Panc1 (cell line): Measurements from ENCODE around the gene MAP2.

ENCODE experiments used
- TF ChIP-seq, protein P1 (sequence below): fragments of 450-650 bp; IDR thresholded peaks from 2 replicates; pipeline ENCODE4 v1.5.1; 2017; ENCODE audit warnings: mild to moderate bottlenecking
- TF ChIP-seq, protein P2 (sequence below), 2 experiments: IDR thresholded peaks; 2 replicates each; pipeline ENCODE4 v1.6.1; 2011 to 2012; ENCODE audit warnings: low read depth in 2 of 2, control low read depth in 1 of 2, low read length in 1 of 2, mild to moderate bottlenecking in 1 of 2, moderate library complexity in 1 of 2; ENCODE audit not compliant: insufficient read depth in 1 of 2

DNA sequence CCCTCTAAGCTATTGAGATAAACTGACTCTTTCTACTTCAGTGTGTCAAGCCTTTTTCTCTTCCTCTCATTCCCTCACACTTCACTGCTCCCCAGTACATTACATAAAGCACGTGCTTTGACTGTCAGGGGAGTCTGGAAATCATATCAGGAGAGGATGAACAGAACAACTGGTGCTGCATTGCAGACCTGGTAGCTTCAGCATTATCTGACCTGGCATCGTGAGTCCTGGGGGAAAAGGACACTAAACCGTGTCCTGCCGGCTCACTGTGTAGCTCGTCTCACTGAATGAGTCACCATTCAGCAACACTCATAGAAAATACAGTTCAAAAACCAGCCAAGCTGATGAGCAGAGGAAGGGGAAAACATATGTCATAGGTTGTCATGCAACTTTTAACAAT, 239.3 kb downstream of the MAP2 start:
- TF ChIP-seq, protein P1, sequence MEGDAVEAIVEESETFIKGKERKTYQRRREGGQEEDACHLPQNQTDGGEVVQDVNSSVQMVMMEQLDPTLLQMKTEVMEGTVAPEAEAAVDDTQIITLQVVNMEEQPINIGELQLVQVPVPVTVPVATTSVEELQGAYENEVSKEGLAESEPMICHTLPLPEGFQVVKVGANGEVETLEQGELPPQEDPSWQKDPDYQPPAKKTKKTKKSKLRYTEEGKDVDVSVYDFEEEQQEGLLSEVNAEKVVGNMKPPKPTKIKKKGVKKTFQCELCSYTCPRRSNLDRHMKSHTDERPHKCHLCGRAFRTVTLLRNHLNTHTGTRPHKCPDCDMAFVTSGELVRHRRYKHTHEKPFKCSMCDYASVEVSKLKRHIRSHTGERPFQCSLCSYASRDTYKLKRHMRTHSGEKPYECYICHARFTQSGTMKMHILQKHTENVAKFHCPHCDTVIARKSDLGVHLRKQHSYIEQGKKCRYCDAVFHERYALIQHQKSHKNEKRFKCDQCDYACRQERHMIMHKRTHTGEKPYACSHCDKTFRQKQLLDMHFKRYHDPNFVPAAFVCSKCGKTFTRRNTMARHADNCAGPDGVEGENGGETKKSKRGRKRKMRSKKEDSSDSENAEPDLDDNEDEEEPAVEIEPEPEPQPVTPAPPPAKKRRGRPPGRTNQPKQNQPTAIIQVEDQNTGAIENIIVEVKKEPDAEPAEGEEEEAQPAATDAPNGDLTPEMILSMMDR = no peak
- TF ChIP-seq, protein P2, sequence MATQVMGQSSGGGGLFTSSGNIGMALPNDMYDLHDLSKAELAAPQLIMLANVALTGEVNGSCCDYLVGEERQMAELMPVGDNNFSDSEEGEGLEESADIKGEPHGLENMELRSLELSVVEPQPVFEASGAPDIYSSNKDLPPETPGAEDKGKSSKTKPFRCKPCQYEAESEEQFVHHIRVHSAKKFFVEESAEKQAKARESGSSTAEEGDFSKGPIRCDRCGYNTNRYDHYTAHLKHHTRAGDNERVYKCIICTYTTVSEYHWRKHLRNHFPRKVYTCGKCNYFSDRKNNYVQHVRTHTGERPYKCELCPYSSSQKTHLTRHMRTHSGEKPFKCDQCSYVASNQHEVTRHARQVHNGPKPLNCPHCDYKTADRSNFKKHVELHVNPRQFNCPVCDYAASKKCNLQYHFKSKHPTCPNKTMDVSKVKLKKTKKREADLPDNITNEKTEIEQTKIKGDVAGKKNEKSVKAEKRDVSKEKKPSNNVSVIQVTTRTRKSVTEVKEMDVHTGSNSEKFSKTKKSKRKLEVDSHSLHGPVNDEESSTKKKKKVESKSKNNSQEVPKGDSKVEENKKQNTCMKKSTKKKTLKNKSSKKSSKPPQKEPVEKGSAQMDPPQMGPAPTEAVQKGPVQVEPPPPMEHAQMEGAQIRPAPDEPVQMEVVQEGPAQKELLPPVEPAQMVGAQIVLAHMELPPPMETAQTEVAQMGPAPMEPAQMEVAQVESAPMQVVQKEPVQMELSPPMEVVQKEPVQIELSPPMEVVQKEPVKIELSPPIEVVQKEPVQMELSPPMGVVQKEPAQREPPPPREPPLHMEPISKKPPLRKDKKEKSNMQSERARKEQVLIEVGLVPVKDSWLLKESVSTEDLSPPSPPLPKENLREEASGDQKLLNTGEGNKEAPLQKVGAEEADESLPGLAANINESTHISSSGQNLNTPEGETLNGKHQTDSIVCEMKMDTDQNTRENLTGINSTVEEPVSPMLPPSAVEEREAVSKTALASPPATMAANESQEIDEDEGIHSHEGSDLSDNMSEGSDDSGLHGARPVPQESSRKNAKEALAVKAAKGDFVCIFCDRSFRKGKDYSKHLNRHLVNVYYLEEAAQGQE (IDR thresholded peaks at IDR 0.05; ENCODE audit: insufficient read depth in 1 of 2, low read depth in 2 of 2, low read length in 1 of 2) = no peak
